HTERT RPE-1 (cell line): ENCODE measurements around the gene SEC22C.
"Not testable (repeated sequence)": the region's sequence is repeated elsewhere in the genome, so short reads cannot be mapped to it uniquely, and the experiment has no call there.

Source experiments
- in situ Hi-C: fragments of 300-500 bp; cut with MboI; formaldehyde crosslinking; loops from 4 replicates; pipeline ENCODE4 v1.14.3; 2020; ENCODE audit warnings: low sequenced_read_pairs

Gene SEC22C

GRCh38 chr3:42581709-42582473, at the start of gene SEC22C:
Gene SEC22C (minus strand): TSS chr3:42581967. CDS start chr3:42569046, 12,921 bp downstream.
- in situ Hi-C loops, result no loop called here

- in situ Hi-C loops, result no loop called here
These were observed 31.7 kb upstream of the SEC22C start for GRCh38 chr3:42613462-42613861.

GRCh38 chr3:42612928-42613327, 31.2 kb upstream of the SEC22C start:
- in situ Hi-C loops, result no loop called here

GRCh38 chr3:42612217-42612616, 30.4 kb upstream of the SEC22C start:
- in situ Hi-C loops, result no loop called here

- in situ Hi-C loops, result no loop called here
These were observed 29.2 kb upstream of the SEC22C start for GRCh38 chr3:42610976-42611375.

- in situ Hi-C loops, result no loop called here
These were observed 26.8 kb upstream of the SEC22C start for GRCh38 chr3:42608581-42608980.

- in situ Hi-C loops, result no loop called here
These were observed 23.9 kb upstream of the SEC22C start for GRCh38 chr3:42605546-42606173.

- in situ Hi-C loops, result no loop called here
These were observed 21.2 kb upstream of the SEC22C start for GRCh38 chr3:42602961-42603360.

- in situ Hi-C loops, result no loop called here
These were observed 20.3 kb upstream of the SEC22C start for GRCh38 chr3:42601896-42602581.

GRCh38 chr3:42600958-42601675, 19.4 kb upstream of the SEC22C start:
- in situ Hi-C loops, result no loop called here

- in situ Hi-C loops, result no loop called here
These were observed 18.6 kb upstream of the SEC22C start, which contains the start of gene NKTR for GRCh38 chr3:42600111-42600957. Gene NKTR (plus strand): TSS chr3:42600686. CDS start chr3:42601007, 321 bp downstream.

- in situ Hi-C loops, result not testable (repeated sequence)
These were observed 15.3 kb upstream of the SEC22C start for GRCh38 chr3:42597098-42597497.

GRCh38 chr3:42595682-42596081, 13.9 kb upstream of the SEC22C start:
- in situ Hi-C loops, result no loop called here

- in situ Hi-C loops, result no loop called here
These were observed 11.9 kb upstream of the SEC22C start for GRCh38 chr3:42593635-42594034.

GRCh38 chr3:42591811-42592210, 10.0 kb upstream of the SEC22C start:
- in situ Hi-C loops, result no loop called here

GRCh38 chr3:42590989-42591756, 9.4 kb upstream of the SEC22C start:
- in situ Hi-C loops, result no loop called here

GRCh38 chr3:42589382-42590109, 7.8 kb upstream of the SEC22C start:
- in situ Hi-C loops, result no loop called here

- in situ Hi-C loops, result no loop called here
These were observed 6.9 kb upstream of the SEC22C start for GRCh38 chr3:42588625-42589024.
